ENCODE measurements around the gene AK5.

Gene AK5

GRCh38 chr1:77608893-77609292, 327.1 kb downstream of the AK5 start:
- no peak for DNase-seq
